Activated CD8-positive, alpha-beta memory T cell treated with anti-CD3 and anti-CD28 coated beads for 1 hour (primary cell): ENCODE results near the gene LRRC8D.
"Not testable (repeated sequence)": the region's sequence is repeated elsewhere in the genome, so short reads cannot be mapped to it uniquely, and the experiment has no call there.

Source experiments
- DNase-seq, 2 donors: peaks; one replicate each; pipeline ENCODE4 v3.0.0-alpha.2; 2020; ENCODE audit warnings: low read depth in 1 of 2; ENCODE audit errors: extremely low read depth in 1 of 2

The LRRC8D gene

DNA sequence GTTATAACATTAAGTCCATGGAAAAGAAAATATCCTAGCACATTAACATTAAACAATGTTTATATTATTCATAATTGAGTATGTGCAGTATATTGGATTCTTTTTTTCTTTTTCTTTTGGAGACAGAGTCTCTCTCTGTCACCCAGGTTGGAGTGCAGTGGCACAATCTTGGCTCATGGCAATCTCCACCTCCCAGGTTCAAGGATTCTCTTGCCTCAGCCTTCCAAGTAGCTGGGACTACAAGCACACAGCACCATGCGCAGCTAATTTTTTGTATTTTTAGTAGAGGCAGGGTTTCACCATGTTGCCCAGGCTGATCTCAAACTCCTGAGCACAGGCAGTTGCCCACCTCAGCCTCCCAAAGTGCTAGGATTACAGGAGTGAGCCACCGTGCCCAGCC lies 162.0 kb downstream of the LRRC8D start:
- DNase-seq, result not testable (repeated sequence)

GRCh38 chr1:89984564-89985116 lies 163.8 kb downstream of the LRRC8D start:
- DNase-seq, result not testable (repeated sequence)

- no peak for DNase-seq
Measured at GRCh38 chr1:89986020-89986419, 165.2 kb downstream of the LRRC8D start.
